GM12878 (cell line): ENCODE measurements around the gene ZFAND2B. TPM values are rescaled to one million over a fixed set of nuclear protein-coding genes. Genes with fewer than 3 reads are reported as not detected.

Experiments
- CHD1 ChIP-seq: IDR thresholded peaks from 2 replicates; pipeline ENCODE4 v1.6.1; 2012; ENCODE audit warnings: low read depth, low read length, improper control_type of control experiment
- ETV6 ChIP-seq, 2 experiments: fragments of 450-650 bp in 1 of 2; IDR thresholded peaks in 1 of 2; conservative IDR thresholded peaks in 1 of 2; 2 replicates each; pipeline ENCODE4 v1.6.1; 2014; ENCODE audit warnings: antibody characterized with exemption in 1 of 2, borderline replicate concordance in 1 of 2, low read depth in 1 of 2, mild to moderate bottlenecking in 1 of 2, moderate library complexity in 1 of 2
- FOXM1 ChIP-seq: IDR thresholded peaks from 2 replicates; pipeline ENCODE4 v1.6.1; 2012; ENCODE audit warnings: low read depth, mild to moderate bottlenecking, inconsistent platforms, low read length, moderate library complexity
- GABPA ChIP-seq: IDR thresholded peaks from 2 replicates; pipeline ENCODE4 v1.6.1; 2014; ENCODE audit warnings: antibody characterized with exemption, low read depth, mild to moderate bottlenecking, inconsistent platforms
- HDGF ChIP-seq: fragments of 450-650 bp; IDR thresholded peaks from 2 replicates; pipeline ENCODE4 v1.6.1; 2016; ENCODE audit warnings: antibody characterized with exemption
- JUNB ChIP-seq: IDR thresholded peaks from 2 replicates; pipeline ENCODE4 v1.6.1; 2016; ENCODE audit warnings: antibody characterized with exemption, mild to moderate bottlenecking
- KDM1A ChIP-seq: fragments of 200-600 bp; sonication (generic); IDR thresholded peaks from 2 replicates; pipeline ENCODE4 v1.6.1; 2016; ENCODE audit warnings: borderline replicate concordance
- MTA2 ChIP-seq: fragments of 450-650 bp; IDR thresholded peaks from 2 replicates; pipeline ENCODE4 v1.6.1; 2016; ENCODE audit warnings: low read depth, mild to moderate bottlenecking, moderate library complexity
- MTA3 ChIP-seq: IDR thresholded peaks from 2 replicates; pipeline ENCODE4 v1.6.1; 2012; ENCODE audit warnings: low read length, inconsistent platforms, borderline replicate concordance
- MXI1 ChIP-seq: fragments of 150-350 bp; IDR thresholded peaks from 2 replicates; pipeline ENCODE4 v1.6.1; 2011; ENCODE audit warnings: low read depth, mild to moderate bottlenecking, inconsistent platforms, low read length, improper control_type of control experiment
- SIN3A ChIP-seq: IDR thresholded peaks from 2 replicates; pipeline ENCODE4 v1.6.1; 2012; ENCODE audit warnings: low read depth, low read length, improper control_type of control experiment
- SMC3 ChIP-seq: IDR thresholded peaks from 2 replicates; pipeline ENCODE4 v1.6.1; 2011; ENCODE audit warnings: low read length, improper control_type of control experiment, borderline replicate concordance
- SREBF1 ChIP-seq: IDR thresholded peaks from 2 replicates; pipeline ENCODE4 v1.6.1; 2012; ENCODE audit warnings: mild to moderate bottlenecking, low read length
- SUPT20H ChIP-seq: IDR thresholded peaks from 2 replicates; pipeline ENCODE4 v1.6.1; 2011; ENCODE audit warnings: low read depth, mild to moderate bottlenecking, low read length, moderate library complexity, borderline replicate concordance; ENCODE audit not compliant: control insufficient read depth
- TBL1XR1 ChIP-seq: IDR thresholded peaks from 2 replicates; pipeline ENCODE4 v1.6.1; 2012; ENCODE audit warnings: low read depth, low read length, improper control_type of control experiment
- TCF12 ChIP-seq: IDR thresholded peaks from 2 replicates; pipeline ENCODE4 v1.6.1; 2011; ENCODE audit warnings: low read depth, mild to moderate bottlenecking, low read length
- TCF7 ChIP-seq: IDR thresholded peaks from 2 replicates; pipeline ENCODE4 v1.6.1; 2014; ENCODE audit warnings: antibody characterized with exemption, borderline replicate concordance
- WRNIP1 ChIP-seq: IDR thresholded peaks from 2 replicates; pipeline ENCODE4 v1.6.1; 2011; ENCODE audit warnings: low read depth, low read length, improper control_type of control experiment, borderline replicate concordance
- ZNF217 ChIP-seq: fragments of 450-650 bp; IDR thresholded peaks from 2 replicates; pipeline ENCODE4 v1.6.1; 2017; ENCODE audit warnings: antibody characterized with exemption, mild to moderate bottlenecking
- ZNF622 ChIP-seq: fragments of 450-650 bp; IDR thresholded peaks from 2 replicates; pipeline ENCODE4 v1.6.1; 2017; ENCODE audit warnings: mild to moderate bottlenecking, inconsistent platforms
- polyA plus RNA-seq, 11 experiments: library from polyadenylated mRNA; depleted of rRNA in 4 of 11; unstranded in 6 of 11; stranded (reverse) in 5 of 11; fragments of >200 nt; fragmentation: Nextera tagmentation in 4 of 11; fragmentation: Illumina TruSeq in 1 of 11; extraction: Ambion mirVana in 4 of 11; extraction: Trizol in 1 of 11; gene quantifications; 1 replicate in 1 of 11; 2 replicates in 10 of 11; pipeline versions ENCODE4 v1.2.1 to v1.2.3, GENCODE V29; 2011 to 2016; ENCODE audit warnings: inconsistent platforms in 2 of 11, missing spikeins in 2 of 11, low read depth in 1 of 11
- total RNA-seq, 4 experiments: library from RNA; depleted of rRNA in 3 of 4; stranded (reverse); fragments of >200 nt in 3 of 4; fragmentation: Illumina TruSeq in 1 of 4; extraction: Trizol in 1 of 4; gene quantifications; 2 replicates each; pipeline versions ENCODE4 v1.2.1 to v1.2.3, GENCODE V29; 2013 to 2021
- TF ChIP-seq, protein P1 (sequence below): IDR thresholded peaks from 2 replicates; pipeline ENCODE4 v1.6.1; 2012; ENCODE audit warnings: low read depth, low read length, improper control_type of control experiment
- TF ChIP-seq, protein P2 (sequence below): fragments of 150-350 bp; IDR thresholded peaks from 2 replicates; pipeline ENCODE4 v1.6.1; 2014; ENCODE audit warnings: mild to moderate bottlenecking, low read depth, low read length
- TF ChIP-seq, protein P3 (sequence below): fragments of 450-650 bp; IDR thresholded peaks from 2 replicates; pipeline ENCODE4 v1.6.1; 2016; ENCODE audit warnings: mild to moderate bottlenecking
- TF ChIP-seq, protein P4 (sequence below): fragments of 450-650 bp; formaldehyde crosslinking; IDR thresholded peaks from 2 replicates; pipeline ENCODE4 v1.4.0; 2022; ENCODE audit warnings: mild to moderate bottlenecking, moderate library complexity

ZFAND2B gene
- total and polyA plus RNA-seq, 10 of the 15 experiments (the other 5 are each of a cell fraction or from before 2014, with no cell fraction given): 5.4 to 28.1 (median 22.4) TPM

DNA sequence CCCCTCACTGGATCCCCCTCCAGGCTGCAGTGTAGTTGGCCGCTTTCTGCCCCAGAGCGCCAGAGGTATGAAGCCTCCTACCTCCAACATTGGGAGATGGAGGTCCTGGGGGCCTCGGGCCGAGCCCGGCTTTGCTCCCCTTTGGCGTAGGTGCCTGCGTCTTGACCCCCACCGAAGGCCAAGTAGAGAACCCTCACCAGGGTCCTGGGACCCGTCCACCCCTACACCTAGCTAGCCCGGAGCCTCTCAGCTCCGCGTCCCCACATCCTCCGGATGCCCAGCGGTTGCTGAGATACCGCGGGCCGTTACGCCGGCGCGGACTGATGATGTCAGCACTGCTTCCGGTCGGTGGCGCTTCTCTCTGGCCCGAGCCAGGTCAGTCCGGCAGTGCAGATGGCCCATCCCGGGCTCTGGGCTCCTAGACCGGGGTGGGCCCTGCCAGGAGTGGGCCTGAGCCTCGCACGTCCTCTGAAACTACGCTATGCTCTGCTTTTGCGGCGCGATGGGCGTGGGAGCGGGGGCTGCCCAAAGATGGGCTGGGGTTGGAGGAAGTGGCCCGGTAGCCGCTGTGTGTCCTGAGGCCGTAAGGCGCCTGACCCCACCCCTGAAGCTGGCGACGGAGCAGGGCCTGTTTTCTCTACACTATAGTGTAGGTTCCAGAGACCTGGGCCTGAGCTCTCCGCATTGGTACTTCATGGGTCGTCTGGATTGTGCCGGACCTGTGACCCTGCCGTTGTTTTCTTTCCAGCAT lies 38.7 kb downstream of the ZFAND2B start, which contains the start of the genes GLB1L and STK16 (continued):
- TF ChIP-seq, protein P1, sequence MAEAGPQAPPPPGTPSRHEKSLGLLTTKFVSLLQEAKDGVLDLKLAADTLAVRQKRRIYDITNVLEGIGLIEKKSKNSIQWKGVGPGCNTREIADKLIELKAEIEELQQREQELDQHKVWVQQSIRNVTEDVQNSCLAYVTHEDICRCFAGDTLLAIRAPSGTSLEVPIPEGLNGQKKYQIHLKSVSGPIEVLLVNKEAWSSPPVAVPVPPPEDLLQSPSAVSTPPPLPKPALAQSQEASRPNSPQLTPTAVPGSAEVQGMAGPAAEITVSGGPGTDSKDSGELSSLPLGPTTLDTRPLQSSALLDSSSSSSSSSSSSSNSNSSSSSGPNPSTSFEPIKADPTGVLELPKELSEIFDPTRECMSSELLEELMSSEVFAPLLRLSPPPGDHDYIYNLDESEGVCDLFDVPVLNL: no peak
- no peak for TF ChIP-seq SREBF1
- no peak for TF ChIP-seq ETV6 (conservative IDR thresholded peaks at IDR 0.05 in 1 of 2, IDR thresholded peaks at IDR 0.05 in 1 of 2; ENCODE audit: borderline replicate concordance in 1 of 2, low read depth in 1 of 2)
- TF ChIP-seq SMC3: no peak
- no peak for TF ChIP-seq FOXM1
- TF ChIP-seq TBL1XR1: 0 out of 2 replicates have a peak, but pooled peaks have one; percentile 17
- TF ChIP-seq WRNIP1: no peak
- no peak for TF ChIP-seq TCF7
- TF ChIP-seq CHD1: no peak
- TF ChIP-seq, protein P2, sequence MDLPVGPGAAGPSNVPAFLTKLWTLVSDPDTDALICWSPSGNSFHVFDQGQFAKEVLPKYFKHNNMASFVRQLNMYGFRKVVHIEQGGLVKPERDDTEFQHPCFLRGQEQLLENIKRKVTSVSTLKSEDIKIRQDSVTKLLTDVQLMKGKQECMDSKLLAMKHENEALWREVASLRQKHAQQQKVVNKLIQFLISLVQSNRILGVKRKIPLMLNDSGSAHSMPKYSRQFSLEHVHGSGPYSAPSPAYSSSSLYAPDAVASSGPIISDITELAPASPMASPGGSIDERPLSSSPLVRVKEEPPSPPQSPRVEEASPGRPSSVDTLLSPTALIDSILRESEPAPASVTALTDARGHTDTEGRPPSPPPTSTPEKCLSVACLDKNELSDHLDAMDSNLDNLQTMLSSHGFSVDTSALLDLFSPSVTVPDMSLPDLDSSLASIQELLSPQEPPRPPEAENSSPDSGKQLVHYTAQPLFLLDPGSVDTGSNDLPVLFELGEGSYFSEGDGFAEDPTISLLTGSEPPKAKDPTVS: no peak
- no peak for TF ChIP-seq TCF12
- no peak for TF ChIP-seq HDGF
- TF ChIP-seq SUPT20H: no peak
- TF ChIP-seq ZNF622: no peak
- TF ChIP-seq, protein P3, sequence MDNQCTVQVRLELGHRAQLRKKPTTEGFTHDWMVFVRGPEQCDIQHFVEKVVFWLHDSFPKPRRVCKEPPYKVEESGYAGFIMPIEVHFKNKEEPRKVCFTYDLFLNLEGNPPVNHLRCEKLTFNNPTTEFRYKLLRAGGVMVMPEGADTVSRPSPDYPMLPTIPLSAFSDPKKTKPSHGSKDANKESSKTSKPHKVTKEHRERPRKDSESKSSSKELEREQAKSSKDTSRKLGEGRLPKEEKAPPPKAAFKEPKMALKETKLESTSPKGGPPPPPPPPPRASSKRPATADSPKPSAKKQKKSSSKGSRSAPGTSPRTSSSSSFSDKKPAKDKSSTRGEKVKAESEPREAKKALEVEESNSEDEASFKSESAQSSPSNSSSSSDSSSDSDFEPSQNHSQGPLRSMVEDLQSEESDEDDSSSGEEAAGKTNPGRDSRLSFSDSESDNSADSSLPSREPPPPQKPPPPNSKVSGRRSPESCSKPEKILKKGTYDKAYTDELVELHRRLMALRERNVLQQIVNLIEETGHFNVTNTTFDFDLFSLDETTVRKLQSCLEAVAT: peak; percentile 89
- no peak for TF ChIP-seq MTA3
- TF ChIP-seq SIN3A: peak; percentile 96
- TF ChIP-seq JUNB: no peak
- no peak for TF ChIP-seq KDM1A
- TF ChIP-seq MTA2: no peak
- peak; percentile 87 for TF ChIP-seq GABPA
- no peak for TF ChIP-seq ZNF217
- TF ChIP-seq, protein P4, sequence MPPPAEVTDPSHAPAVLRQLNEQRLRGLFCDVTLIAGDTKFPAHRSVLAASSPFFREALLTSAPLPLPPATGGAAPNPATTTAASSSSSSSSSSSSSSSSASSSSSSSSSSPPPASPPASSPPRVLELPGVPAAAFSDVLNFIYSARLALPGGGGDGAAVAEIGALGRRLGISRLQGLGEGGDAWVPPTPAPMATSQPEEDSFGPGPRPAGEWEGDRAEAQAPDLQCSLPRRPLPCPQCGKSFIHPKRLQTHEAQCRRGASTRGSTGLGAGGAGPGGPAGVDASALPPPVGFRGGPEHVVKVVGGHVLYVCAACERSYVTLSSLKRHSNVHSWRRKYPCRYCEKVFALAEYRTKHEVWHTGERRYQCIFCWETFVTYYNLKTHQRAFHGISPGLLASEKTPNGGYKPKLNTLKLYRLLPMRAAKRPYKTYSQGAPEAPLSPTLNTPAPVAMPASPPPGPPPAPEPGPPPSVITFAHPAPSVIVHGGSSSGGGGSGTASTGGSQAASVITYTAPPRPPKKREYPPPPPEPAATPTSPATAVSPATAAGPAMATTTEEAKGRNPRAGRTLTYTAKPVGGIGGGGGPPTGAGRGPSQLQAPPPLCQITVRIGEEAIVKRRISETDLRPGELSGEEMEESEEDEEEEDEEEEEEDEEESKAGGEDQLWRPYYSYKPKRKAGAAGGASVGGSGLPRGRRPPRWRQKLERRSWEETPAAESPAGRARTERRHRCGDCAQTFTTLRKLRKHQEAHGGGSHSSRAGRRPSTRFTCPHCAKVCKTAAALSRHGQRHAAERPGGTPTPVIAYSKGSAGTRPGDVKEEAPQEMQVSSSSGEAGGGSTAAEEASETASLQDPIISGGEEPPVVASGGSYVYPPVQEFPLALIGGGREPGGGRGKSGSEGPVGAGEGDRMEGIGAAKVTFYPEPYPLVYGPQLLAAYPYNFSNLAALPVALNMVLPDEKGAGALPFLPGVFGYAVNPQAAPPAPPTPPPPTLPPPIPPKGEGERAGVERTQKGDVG (CRISPR knock-in tag): no peak
- peak; percentile 76 for TF ChIP-seq MXI1
